ENCODE data around the gene SEMA3G. TPM values are rescaled to one million over a fixed set of nuclear protein-coding genes. Genes with fewer than 3 reads are reported as not detected.
A peak's percentile ranks its signal among the peaks of the same experiment; 100 is the strongest.

SEMA3G gene
- total RNA-seq, 3 donors from 2014 or later (not counting 1 experiment from before 2014, with no cell fraction given) = 0.07 to 0.55 TPM; not detected in 1

DNA sequence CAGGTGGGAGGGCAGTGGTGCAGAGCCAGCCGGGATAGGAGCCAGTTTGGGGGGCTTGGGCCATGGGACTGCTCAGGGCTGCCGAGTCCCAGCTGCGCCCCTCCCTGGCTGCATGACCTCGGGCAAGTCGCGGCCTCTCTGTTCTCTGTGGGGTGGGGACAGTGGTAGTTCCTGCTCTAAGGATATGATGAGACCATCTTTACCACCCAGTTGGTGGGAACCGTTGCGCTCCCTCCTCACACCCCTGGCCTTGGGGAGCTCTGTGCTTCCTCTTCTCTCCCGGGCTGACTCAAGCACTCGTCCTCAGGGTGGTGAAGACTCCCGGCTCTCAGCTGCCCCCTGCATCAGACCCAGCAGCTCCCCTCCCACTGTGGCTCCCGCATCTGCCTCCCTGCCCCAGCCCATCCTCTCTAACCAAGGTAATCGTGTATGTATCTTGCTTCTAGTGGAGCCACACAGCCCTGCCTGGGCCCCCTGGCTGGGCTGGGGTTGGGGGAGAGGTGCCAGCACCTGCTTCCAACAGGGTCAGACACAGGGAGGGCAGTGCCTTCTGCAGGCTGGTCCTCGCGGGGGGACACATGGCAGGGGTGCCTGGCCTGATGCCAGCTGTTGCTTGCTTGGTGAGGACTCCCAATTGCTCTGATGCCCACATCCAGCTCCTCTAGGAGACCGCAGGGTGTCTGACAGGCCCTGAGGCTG is 35.1 kb upstream of the SEMA3G start:
- Mint-ChIP-seq H3K4me1 (peaks cover 0 to 4% of the 10 kb centered on the region in 2 donors), H3K27me3 (ENCODE audit: low read depth in 2 of 2) (no peaks in the 10 kb centered on the region), H3K4me3 (no peak overlapping the region), H3K36me3 (no peaks in the 10 kb centered on the region), H3K9me3 (no peaks in the 10 kb centered on the region), H3K27ac (peak overlapping the region in 1 of 2 donors; percentile 69)
- peaks cover 76% of the 10 kb centered on the region for H3K36me3 ChIP-seq (ENCODE audit: control insufficient read depth, insufficient read depth, low read length)
- H3K4me1 ChIP-seq (ENCODE audit: control insufficient read depth, insufficient read depth, low read length) = no peaks in the 10 kb centered on the region
- H3K27ac ChIP-seq (ENCODE audit: low read length) = no peak overlapping the region
- no peaks in the 10 kb centered on the region for H3K9me3 ChIP-seq (ENCODE audit: control insufficient read depth, insufficient read depth, low read length)
- intact Hi-C loops (cut with micrococcal nuclease) = no loop called here
- TF ChIP-seq, protein P1, sequence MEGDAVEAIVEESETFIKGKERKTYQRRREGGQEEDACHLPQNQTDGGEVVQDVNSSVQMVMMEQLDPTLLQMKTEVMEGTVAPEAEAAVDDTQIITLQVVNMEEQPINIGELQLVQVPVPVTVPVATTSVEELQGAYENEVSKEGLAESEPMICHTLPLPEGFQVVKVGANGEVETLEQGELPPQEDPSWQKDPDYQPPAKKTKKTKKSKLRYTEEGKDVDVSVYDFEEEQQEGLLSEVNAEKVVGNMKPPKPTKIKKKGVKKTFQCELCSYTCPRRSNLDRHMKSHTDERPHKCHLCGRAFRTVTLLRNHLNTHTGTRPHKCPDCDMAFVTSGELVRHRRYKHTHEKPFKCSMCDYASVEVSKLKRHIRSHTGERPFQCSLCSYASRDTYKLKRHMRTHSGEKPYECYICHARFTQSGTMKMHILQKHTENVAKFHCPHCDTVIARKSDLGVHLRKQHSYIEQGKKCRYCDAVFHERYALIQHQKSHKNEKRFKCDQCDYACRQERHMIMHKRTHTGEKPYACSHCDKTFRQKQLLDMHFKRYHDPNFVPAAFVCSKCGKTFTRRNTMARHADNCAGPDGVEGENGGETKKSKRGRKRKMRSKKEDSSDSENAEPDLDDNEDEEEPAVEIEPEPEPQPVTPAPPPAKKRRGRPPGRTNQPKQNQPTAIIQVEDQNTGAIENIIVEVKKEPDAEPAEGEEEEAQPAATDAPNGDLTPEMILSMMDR (IDR thresholded peaks at IDR 0.05) = no peak
- DNase-seq (no peak), ATAC-seq (no peak)
- H3K27me3 ChIP-seq (ENCODE audit: control insufficient read depth, insufficient read depth, low read length) = no peaks in the 10 kb centered on the region
- 95% methylated on average over 16 of the region's 16 CpGs for WGBS (ENCODE audit: insufficient coverage)
- no peak overlapping the region for H3K4me3 ChIP-seq (ENCODE audit: low read length)

GRCh38 chr3:52479037-52479876 is 34.4 kb upstream of the SEMA3G start:
- Histone ChIP-seq H3K27ac (ENCODE audit: low read length) (no peak overlapping the region), H3K9me3 (ENCODE audit: control insufficient read depth, insufficient read depth, low read length) (no peaks in the 10 kb centered on the region), H3K4me3 (ENCODE audit: low read length) (no peak overlapping the region), H3K4me1 (ENCODE audit: control insufficient read depth, insufficient read depth, low read length) (no peaks in the 10 kb centered on the region), H3K27me3 (ENCODE audit: control insufficient read depth, insufficient read depth, low read length) (no peaks in the 10 kb centered on the region), H3K36me3 (ENCODE audit: control insufficient read depth, insufficient read depth, low read length) (peaks cover 79% of the 10 kb centered on the region)
- WGBS (ENCODE audit: insufficient coverage) = 96% methylated on average over 7 of the region's 7 CpGs
- intact Hi-C loops (cut with micrococcal nuclease) = no loop called here
- DNase-seq (no peak), ATAC-seq (no peak)
- H3K9me3 Mint-ChIP-seq = no peaks in the 10 kb centered on the region
- H3K4me3 Mint-ChIP-seq = no peak overlapping the region
- H3K27ac Mint-ChIP-seq = no peak overlapping the region
- peaks cover 0 to 4% of the 10 kb centered on the region in 2 donors for H3K4me1 Mint-ChIP-seq
- no peaks in the 10 kb centered on the region for H3K27me3 Mint-ChIP-seq (ENCODE audit: low read depth in 2 of 2)
- no peaks in the 10 kb centered on the region for H3K36me3 Mint-ChIP-seq
- TF ChIP-seq, protein P1 (IDR thresholded peaks at IDR 0.05) = no peak

GRCh38 chr3:52477796-52478095 is 32.8 kb upstream of the SEMA3G start:
- H3K36me3 Mint-ChIP-seq = no peaks in the 10 kb centered on the region
- TF ChIP-seq, protein P1 (IDR thresholded peaks at IDR 0.05) = no peak
- H3K27me3 Mint-ChIP-seq (ENCODE audit: low read depth in 2 of 2) = no peaks in the 10 kb centered on the region
- ATAC-seq = no peak
- DNase-seq = no peak
- H3K27ac Mint-ChIP-seq = no peak overlapping the region
- Histone ChIP-seq H3K27ac (ENCODE audit: low read length) (no peak overlapping the region), H3K36me3 (ENCODE audit: control insufficient read depth, insufficient read depth, low read length) (peaks cover 86% of the 10 kb centered on the region), H3K4me1 (ENCODE audit: control insufficient read depth, insufficient read depth, low read length) (peaks cover 5% of the 10 kb centered on the region), H3K27me3 (ENCODE audit: control insufficient read depth, insufficient read depth, low read length) (no peaks in the 10 kb centered on the region), H3K4me3 (ENCODE audit: low read length) (no peak overlapping the region), H3K9me3 (ENCODE audit: control insufficient read depth, insufficient read depth, low read length) (no peaks in the 10 kb centered on the region)
- intact Hi-C loops (cut with micrococcal nuclease) = no loop called here
- no peaks in the 10 kb centered on the region for H3K9me3 Mint-ChIP-seq
- 98% methylated on average over 6 of the region's 6 CpGs for WGBS (ENCODE audit: insufficient coverage)
- peaks cover 0 to 4% of the 10 kb centered on the region in 2 donors for H3K4me1 Mint-ChIP-seq
- H3K4me3 Mint-ChIP-seq = no peak overlapping the region
